AG20443 (cell line): ENCODE data around the gene NFIX.
"Not testable (repeated sequence)": the region's sequence is repeated elsewhere in the genome, so short reads cannot be mapped to it uniquely, and the experiment has no call there.

Experiments used
- DNase-seq: peaks from one replicate; pipeline ENCODE4 v3.0.0; 2012; ENCODE audit warnings: low spot score, mixed read lengths

The NFIX gene

GRCh38 chr19:12957389-12957952 is 37.8 kb upstream of the NFIX start:
- DNase-seq = not testable (repeated sequence)

GRCh38 chr19:12959481-12959880 is 35.8 kb upstream of the NFIX start:
- no peak for DNase-seq

GRCh38 chr19:12965017-12965811 is 30.1 kb upstream of the NFIX start:
- peak; percentile 90 for DNase-seq

- no peak for DNase-seq
Measured at GRCh38 chr19:12965812-12966135, 29.5 kb upstream of the NFIX start.

- no peak for DNase-seq
Measured at GRCh38 chr19:12967907-12968306, 27.4 kb upstream of the NFIX start.

GRCh38 chr19:12969292-12969988 is 25.8 kb upstream of the NFIX start, which contains the start of gene DAND5:
TSS of gene DAND5 (plus strand) at chr19:12969576. CDS start at chr19:12969661, 85 bp downstream.
- DNase-seq = no peak

- DNase-seq = no peak
Measured at GRCh38 chr19:12970070-12970820, 25.0 kb upstream of the NFIX start.

- no peak for DNase-seq
Measured at GRCh38 chr19:12973236-12973635, 22.0 kb upstream of the NFIX start.

- DNase-seq = peak; percentile 65
Measured at GRCh38 chr19:12974301-12975220, 20.7 kb upstream of the NFIX start.

- no peak for DNase-seq
Measured at GRCh38 chr19:12975221-12975741, 20.0 kb upstream of the NFIX start.

GRCh38 chr19:12976109-12976508 is 19.2 kb upstream of the NFIX start:
- not testable (repeated sequence) for DNase-seq

- no peak for DNase-seq
Measured at GRCh38 chr19:12979974-12980373, 15.3 kb upstream of the NFIX start.

GRCh38 chr19:12982648-12983047 is 12.6 kb upstream of the NFIX start:
- no peak for DNase-seq

GRCh38 chr19:12983091-12983490 is 12.2 kb upstream of the NFIX start:
- no peak for DNase-seq

GRCh38 chr19:12983542-12984142 is 11.6 kb upstream of the NFIX start:
- peak; percentile 96 for DNase-seq

GRCh38 chr19:12984143-12984627 is 11.1 kb upstream of the NFIX start:
- DNase-seq = no peak

- no peak for DNase-seq
Measured at GRCh38 chr19:12984683-12985048, 10.6 kb upstream of the NFIX start.

- DNase-seq = peak; percentile 79
Measured at GRCh38 chr19:12985049-12985776, 10.1 kb upstream of the NFIX start.

GRCh38 chr19:12986726-12987125 is 8.5 kb upstream of the NFIX start:
- no peak for DNase-seq

- DNase-seq = no peak
Measured at GRCh38 chr19:12987190-12987589, 8.1 kb upstream of the NFIX start.
